ENCODE data around the gene ASB18.

The ASB18 gene

DNA sequence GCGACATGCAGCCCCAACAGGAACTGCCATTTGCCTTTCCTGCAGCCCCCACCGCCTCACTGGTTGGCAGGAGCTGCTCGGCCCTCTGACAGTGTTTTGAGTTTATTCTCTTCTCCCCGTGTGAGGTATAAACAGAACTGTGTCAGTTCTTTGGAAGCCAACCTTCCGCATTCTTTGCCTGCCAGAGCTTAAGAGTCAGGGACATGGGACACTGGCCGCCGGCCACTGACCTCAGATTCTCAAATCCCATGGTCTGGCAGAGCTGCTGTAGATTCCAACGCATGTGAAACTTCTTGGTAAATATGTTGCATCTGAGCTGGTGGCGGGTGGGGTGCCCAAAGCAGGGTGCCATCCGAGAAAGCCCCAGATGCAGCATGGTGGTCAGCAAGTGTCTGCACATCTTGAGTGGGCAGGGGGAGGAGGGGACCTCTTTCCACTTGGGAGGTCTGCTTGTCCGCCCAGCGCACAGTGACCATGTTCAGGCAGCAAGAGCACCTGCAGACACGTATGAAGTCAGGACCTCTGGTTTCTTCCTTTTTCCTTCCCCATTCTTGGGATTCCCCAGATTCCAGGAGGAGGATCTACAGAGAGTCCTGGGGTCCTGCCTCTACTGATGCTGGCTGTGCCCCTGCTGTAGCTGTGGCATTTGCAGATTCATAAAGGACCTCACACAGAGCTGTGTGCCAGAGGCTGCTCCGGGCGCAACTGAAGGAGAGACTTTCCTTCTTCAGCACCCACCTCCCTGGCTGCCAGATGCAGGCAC lies 23.8 kb downstream of the ASB18 start:
- DNase-seq (ENCODE audit: low spot score), result peak; percentile 88

DNA sequence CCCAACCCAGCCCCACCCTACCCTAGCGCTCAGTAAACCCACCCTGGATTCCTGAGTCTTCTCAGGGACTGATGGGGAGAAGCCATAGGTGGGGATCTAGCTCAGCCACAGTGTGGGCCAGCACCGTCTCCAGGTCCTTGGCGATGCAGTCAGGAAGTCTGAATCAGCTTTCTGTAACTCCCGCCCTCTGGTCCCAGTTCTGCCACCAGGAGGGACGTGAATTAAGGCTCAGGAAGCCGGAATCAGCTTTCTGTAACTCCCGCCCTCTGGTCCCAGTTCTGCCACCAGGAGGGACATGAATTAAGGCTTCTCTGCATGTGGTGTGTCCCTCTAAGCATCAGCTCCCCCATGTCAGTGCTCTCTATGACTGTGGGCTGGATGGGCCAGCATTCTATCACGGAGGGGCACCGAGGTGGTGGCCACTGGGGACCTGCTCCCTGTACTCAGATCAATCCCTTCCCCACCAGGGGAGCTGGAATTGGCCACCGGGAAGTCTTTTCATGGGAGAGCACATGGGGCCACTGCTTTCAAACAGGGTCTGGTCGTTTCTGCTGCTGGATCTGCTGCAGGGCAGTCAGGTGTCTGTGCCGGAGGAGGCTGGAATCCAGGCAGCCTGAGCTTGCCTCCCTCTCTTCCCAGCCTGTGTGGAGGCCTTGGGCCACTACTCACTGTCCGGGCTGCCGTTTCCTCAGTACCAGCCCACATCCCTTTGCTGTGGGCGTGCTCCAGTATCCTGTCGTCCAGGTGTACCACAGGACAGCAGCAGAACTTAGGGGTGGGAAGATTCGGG lies 24.7 kb downstream of the ASB18 start:
- peak; percentile 9 for DNase-seq (ENCODE audit: low spot score)

DNA sequence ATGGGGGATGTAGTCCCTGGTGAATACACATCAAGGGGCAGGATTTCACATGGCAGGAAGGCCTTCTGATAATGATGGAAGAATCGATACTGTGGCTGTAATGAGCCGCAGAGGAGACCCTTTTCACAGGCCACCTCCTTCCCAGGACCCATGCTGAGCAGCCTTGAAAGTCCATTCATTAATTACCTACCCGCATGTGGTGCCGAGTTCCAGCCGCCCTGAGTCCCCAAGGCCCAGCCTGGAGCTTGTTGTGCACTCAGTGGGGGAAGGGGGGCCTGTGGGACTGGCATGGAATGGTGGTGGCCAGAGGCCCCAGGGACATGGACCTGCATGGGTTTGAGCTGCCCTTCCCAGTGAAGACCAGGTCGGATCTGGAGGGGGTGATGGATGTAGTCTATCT lies 25.5 kb downstream of the ASB18 start:
- DNase-seq (ENCODE audit: low spot score), result no peak

DNA sequence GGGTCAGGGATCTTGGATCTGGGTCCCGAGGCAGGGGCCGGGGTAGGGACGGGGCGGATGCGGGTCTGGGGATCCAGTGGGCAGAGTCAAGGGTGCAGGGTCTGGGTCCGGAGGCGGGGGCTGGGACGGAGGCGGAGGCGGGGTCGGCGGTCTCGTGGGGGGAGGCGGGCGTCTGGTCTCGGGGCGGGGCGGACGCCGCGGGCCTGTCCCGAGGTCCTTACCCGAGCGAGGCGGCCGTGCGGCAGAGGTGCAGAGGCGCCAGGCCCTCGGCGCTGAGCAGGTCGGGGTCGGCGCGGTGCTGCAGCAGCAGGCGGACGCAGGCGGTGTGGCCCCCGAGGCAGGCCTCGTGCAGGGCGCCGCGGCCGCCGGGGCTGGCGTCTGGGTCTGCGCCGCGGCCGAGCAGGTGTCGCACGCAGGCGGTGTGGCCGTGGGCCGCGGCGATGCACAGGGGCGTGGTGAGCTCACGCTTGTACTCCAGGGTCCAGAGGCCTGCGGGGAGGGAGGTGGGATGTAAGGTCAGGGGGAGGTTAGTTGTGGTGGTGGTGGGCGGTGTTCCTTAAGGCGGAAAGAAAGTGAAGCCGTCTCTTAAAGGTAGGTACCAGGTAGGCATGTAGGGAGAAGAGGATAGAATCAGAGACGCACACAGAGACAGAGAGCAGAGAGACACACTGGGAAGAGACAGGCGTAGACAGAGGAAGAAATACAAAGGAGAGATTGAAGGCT lies 26.6 kb downstream of the ASB18 start:
- no peak for DNase-seq (ENCODE audit: low spot score)

DNA sequence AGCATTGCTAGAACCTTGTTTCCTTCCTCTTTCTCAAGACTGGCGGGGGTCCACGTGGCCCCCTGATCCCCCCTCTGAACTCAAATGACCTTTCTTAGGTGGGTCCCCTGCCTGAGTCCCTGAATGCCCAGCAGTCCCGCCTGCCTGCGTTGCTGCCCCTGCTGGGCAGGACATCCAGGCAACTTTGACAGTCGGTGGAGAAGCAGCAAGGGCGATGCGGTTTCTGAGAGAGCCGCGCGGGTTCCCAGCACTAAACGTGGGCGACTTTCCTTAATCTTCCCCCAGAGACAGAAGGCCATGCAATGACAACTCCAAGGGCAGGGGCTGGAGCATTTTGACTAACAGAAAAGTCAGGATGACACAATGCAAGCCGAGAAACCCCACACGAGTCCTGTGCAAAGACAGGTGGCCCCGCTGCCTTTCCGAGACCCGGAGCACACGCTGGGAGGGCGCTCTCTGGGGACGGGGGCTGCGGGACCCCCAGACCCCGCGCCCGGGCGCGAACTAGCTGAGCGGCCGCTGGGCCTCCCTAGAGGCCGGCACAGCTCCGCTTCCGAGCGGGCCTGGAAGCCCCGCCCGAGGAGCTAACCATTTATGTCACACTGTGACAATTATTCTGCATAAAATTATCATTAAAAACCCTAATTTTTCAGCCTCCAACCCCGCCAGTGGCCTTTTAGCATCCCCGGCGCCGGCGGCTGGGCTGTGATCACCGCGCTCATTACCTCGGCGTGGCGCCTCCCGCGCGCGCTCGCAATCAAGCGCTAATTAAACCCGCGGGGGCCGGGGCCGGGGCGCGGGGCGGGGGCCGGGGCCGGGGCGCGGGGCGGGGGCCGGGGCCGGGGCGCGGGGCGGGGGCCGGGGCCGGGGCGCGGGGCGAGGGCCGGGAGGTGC lies 27.4 kb downstream of the ASB18 start:
- peak; percentile 21 for DNase-seq (ENCODE audit: low spot score)

DNA sequence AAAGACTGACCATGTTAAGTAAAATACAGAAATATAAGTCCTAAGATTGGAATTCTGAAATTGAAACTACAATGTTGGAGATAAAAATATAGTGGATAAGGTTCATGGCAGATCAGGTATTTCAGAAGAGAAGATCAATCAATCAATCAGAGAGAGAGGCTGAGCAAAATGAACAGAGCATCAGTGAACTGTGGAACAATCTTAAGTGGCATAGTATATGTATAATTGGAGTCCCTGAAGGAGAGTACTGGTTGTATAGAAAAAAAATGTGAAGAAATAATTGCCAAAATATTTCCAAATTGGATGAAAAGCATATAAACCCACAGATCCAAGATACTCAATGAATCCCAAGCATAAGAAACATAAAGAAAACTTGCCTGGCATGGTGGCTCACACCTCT lies 35.0 kb downstream of the ASB18 start:
- DNase-seq (ENCODE audit: low spot score), result no peak

DNA sequence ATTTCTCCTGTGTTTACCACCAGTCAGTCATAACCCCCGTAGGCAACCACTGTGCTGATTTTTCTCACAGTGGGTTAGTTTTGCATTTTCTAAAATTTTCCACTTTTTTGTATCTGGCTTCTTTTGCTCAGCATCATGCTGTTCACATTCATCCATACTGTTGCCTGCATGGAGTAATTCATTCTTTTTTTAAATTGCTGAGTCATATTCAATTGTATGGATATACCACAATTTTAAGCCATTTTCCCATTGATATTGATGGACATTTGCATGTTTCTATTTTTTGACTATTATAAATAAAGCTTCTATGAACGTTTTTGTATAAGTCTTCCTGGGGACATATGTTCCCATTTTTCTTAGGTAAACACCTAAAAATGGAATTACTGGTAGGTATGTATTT lies 40.5 kb downstream of the ASB18 start:
- DNase-seq (ENCODE audit: low spot score), result no peak

DNA sequence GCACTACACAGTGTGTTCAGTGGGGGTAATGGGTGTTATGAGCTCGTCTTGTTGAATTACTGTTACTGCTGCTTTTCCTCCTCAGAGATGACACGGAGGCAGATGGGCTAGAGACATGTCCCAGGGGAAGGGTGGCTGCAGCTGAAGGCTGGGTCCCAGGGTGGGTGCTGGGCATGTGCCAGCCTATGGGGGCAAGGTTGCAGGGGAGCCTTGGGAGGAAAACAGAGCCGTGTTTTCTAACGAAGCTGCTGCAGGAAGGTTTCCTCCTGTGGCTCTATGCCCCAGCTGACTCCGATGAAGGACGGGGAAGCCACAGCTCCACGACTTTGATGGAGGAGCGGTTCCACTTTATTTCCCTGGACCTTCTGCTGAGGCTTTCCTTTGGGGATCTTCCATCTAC lies 42.4 kb downstream of the ASB18 start:
- no peak for DNase-seq (ENCODE audit: low spot score)

DNA sequence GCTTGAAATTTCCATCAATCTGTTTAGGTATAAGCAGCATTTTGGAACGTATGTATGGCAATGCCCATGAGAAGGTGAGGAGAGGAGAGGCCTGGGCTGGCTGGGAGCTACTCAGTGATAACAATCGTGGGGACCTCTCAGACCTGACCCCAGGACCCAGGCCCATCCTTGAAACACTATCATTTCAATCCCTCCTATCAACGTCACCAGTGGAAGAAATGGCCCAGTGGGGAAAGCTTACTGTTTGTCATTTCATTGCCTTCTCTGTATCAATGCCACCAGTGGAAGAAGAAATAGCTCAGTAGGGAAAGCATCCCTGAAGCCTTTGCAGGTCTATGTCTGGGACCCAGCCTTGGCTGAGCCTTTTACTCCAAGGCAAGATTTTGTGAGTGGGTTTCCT lies 44.8 kb downstream of the ASB18 start:
- no peak for DNase-seq (ENCODE audit: low spot score)

DNA sequence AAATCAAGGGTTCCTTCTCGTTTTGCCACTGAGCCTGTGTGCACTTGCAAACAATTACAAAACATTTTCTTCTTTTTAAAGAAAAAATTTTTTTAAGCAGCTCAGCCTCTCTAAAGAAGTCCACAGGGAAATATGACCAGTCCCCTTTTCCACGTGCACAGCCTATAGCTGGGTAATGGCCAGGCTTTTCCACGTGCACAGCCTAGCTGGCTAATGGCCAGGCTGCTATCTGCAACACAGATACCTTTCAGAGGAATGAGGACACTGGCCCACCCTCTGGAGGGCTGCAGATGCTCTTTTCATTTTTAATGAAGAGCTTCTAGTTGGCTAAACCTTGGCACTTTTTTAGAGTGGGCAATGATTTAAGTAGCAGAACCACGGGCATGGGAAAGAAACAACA lies 46.3 kb downstream of the ASB18 start:
- no peak for DNase-seq (ENCODE audit: low spot score)

DNA sequence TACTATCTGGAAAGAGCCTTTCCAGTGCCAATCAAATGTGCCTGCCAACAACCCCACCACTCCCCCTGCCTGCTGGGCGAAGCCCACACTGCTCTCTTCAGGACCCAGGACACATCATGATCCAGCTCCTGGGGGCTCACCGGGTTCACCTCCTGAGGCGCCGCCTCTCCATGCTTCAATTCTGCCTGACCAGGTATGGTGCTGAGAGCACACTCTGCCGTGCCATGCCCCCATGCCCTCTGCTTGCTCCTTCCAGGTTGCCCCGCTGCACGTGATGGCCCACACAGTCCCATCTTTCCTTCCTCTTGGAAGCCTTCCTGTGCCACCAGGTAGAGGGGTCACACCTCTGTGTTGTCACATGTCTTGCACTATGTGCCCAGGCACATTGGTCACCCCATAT lies 47.5 kb downstream of the ASB18 start:
- DNase-seq (ENCODE audit: low spot score), result no peak

DNA sequence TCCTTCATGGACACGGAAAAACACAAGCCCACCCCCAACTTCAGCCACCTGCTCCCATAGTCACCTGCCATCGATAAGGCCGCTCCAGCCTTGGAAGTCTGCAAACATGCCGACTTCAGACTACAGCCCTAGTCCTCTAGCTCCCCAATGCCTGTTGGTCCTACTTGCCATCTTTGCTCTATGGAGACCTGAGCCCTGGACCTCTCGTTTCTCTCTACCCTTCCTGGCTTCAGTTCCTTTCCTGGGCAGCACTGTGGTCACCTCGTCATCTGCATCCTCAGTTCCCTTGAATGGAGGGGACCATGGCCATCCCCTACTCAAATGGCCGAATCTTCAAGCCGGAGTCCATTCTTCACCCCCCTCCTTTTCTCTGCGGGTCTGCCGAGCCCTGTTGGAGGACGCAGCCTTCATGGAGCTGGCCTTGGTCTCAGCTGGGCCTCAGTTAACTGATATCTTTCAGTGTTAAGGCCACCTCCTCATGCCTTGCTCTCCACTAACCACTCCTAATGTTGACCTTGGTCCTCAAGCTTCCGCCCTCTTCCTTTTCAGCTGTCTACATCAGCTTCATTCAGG lies 48.4 kb downstream of the ASB18 start:
- DNase-seq (ENCODE audit: low spot score), result no peak

DNA sequence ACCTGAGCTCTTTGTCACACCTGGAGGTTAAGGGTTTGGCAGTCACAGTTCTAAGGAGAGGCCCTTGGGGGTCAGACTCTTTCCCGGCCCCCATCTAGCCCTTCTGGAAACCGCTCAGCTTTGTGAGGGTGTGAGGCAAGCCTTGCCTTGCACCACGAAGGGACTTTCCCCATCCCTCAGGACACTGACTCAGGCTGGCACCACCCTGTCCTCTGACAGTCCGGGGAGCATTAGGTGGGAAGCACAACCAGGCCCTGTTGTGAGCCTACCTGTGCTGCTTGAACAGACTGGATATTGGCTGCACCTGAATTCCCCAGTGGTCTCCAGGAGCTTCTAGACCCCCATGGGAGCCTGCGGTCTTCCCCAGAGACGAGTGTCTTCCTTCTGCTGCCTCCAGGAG lies 49.0 kb downstream of the ASB18 start:
- DNase-seq (ENCODE audit: low spot score), result no peak

DNA sequence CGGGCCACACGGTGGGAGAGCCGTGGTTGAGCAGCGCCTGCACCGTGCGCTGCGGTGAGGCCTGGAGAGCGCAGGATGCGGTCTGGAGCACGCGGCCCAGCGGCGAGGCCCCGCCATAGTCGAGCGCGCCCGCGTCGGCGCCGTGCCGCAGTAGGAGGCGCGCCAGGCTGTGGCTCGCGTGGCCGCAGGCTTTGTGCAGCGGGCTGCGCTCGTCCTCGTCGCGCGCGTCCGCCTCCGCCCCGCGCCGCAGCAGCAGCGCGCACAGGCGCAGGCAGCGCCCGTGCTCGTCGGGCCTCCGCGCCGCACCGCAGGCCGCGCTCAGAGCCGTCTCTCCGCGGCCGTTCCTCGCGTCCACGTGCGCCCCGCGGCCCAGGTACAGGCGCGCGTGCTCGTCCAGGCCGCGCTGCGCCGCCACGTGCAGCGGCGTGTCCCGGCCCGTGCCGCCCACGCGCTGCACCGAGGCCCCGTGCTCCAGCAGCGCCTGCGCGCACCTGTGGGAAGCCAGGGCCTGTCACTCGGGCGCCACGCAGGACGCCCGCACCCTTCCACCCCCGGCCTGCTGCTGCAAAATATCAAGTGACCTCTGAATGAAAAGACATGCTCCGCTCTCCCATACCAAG lies 49.7 kb downstream of the ASB18 start:
- DNase-seq (ENCODE audit: low spot score), result no peak

DNA sequence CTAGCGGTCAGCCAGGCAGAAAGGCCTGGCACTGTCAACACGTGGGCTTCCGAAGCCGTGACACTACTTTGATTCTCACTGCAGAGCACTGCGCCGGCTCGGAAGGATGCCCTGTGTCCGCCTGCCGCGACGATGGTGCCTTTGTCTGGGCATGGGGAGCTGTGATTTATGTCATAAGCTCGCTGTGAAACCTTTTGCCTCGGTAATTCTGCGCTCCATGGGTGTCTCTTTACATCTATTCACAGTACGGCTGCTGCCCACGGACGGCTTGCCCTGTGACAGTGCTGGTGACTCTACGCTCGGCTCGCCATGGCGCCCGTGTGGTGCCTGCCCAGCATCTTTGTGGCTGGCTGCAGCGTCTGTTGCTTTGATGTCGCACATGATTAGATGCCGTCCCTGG lies 52.9 kb downstream of the ASB18 start:
- DNase-seq (ENCODE audit: low spot score), result no peak

DNA sequence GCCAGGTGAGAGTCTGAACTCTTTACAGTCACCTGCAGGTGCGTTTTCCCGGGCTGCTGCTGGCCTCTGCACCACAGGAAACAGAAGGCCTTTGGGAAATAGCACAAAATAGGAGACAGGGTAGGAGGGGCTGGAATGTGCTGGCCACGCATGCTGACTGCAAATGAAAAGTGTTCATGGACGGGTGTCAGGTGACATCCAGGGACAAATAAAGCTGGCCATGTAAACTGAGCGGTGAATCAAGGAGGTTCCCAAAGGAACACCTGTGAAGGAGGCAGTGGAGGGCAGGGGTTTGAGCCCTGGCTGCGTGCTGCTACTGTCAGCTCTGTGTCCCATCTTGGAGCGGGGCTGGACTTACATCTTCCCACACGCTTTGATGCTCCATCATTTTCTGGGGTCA lies 53.7 kb downstream of the ASB18 start:
- DNase-seq (ENCODE audit: low spot score), result no peak

DNA sequence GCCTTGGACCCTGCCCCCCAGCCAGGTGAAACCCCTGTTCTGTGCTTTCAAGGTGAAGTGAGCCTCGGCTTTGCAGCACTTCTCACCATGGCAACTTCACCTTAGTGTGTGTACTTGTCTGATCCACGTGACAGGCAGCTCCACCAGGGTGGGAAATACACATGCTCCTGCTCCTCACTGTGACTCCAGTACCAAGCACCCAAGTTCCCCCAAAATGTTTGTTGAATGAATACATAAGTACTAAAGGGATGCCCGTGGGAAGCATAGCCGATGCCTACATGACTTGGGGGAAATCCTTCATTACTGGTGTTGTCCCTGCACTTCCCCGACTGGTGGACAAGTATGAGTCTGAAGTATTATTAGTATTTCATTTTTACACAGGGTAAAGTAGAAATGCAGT lies 54.2 kb downstream of the ASB18 start:
- DNase-seq (ENCODE audit: low spot score), result no peak

DNA sequence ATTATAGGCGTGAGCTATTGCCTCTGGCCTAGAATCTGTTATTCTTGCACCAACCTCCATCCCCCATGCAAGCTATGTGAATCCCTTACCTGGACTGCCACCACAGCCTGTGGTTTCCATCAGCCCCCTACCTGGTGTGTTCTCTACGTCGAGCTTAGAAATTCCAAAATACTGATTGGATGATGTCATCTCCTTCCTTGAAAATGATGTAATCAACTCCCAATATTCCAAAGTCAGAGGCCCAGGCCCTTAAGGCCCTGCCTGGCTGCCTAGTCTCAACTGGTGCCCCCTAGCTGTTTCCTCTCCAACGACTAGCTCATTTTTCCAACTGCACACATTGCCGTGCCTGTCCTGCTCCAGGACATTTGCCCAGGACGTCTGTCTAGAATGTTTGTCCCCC lies 54.7 kb downstream of the ASB18 start:
- DNase-seq (ENCODE audit: low spot score), result no peak

DNA sequence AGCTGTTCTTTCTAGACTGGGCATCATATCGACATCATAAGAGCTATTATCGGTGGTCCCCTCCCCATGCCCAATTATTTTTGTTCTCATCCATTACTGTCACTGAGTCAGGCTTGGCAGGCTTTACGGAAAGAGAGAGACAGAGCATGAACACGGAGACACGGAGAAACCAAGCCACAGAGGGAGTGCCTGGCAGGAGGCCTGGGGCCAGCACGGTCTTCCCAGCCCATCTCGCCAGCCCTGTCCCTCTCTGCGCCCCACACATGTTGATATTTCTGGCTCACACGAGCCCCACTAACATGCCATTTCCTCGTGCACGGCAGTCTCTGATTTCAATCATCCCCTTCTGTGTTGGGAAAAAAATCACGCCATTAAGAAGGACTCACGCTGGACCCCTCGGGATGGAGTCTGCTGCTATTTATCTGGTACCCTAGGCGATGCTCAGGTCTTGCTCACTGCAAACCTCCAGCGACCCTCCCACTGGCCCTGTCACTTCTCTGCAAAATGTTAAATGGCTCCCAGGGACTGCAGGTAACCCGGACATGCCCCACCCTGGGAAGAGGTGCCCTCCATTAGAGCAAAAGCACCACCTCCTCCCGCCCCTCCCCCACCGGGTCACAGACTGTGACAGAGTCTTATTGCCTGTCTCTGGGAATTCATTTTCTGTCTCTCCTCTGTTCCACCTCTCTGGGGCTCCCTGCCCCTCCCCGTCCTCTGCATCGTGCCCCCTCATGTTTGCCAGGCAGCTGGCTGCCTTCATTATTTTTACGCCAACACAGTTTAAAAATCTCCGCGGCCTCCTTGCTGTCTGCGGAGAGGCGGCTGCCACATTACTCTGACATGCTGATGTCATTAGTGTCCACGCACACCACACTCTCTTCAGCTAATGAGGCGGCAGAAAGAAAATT lies 55.9 kb downstream of the ASB18 start:
- peak; percentile 18 for DNase-seq (ENCODE audit: low spot score)

DNA sequence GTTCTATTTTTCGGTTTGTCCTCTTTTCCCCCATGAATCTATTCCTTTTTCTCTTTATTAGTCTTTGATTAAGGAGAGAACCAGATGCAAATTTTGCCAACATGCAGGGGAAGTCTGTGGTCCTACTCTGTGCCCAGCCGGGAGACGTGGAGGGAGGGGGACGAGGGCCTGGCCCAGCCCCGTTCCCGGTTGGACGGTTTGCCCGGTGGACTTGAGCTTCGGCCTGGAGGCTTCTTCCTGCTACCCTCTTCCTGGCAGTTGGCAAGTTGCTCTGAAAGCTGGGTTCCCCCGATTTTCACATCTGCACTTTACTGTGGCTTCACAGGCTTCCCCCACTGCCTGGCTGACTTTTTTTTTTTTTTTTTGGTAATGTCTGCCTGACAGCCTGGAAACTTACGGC lies 56.7 kb downstream of the ASB18 start:
- DNase-seq (ENCODE audit: low spot score), result no peak
